Ovary (tissue), 9 donors: ENCODE measurements around the gene XXYLT1. TPM values are rescaled to one million over a fixed set of nuclear protein-coding genes. Genes with fewer than 3 reads are reported as not detected.

ENCODE experiments used
- DNase-seq, 5 donors: peaks; one replicate each; pipeline ENCODE4 v3.0.0-alpha.2; 2019 to 2020
- H3K27ac ChIP-seq, 2 donors: fragments of 200-600 bp; one replicate each; pipeline versions ENCODE4 v1.5.1 to v1.8.0; 2019 to 2022
- H3K27me3 ChIP-seq: fragments of 200-600 bp; one replicate; pipeline ENCODE4 v1.8.0; 2022
- H3K36me3 ChIP-seq: fragments of 200-600 bp; sonication (generic); one replicate; pipeline ENCODE4 v1.5.1; 2019
- H3K4me1 ChIP-seq: one replicate; pipeline ENCODE4 v1.8.1; 2013; ENCODE audit warnings: mild to moderate bottlenecking, moderate library complexity; ENCODE audit not compliant: insufficient read depth
- H3K4me3 ChIP-seq: fragments of 200-600 bp; sonication (generic); one replicate; pipeline ENCODE4 v1.5.1; 2017
- H3K9me3 ChIP-seq, 2 donors: fragments of 200-600 bp in 1 of 2; sonication (generic) in 1 of 2; one replicate each; pipeline versions ENCODE4 v1.5.1 to v1.8.1; 2013 to 2019; ENCODE audit warnings: mild to moderate bottlenecking in 1 of 2, moderate library complexity in 1 of 2
- EP300 ChIP-seq: sonication (generic); formaldehyde crosslinking; IDR thresholded peaks from one replicate; pipeline ENCODE4 v1.6.1; 2017; ENCODE audit warnings: antibody characterized with exemption
- POLR2A ChIP-seq: fragments of 450-650 bp; IDR thresholded peaks from one replicate; pipeline ENCODE4 v1.6.1; 2017; ENCODE audit warnings: antibody characterized with exemption, mild to moderate bottlenecking, moderate library complexity
- WGBS, 3 donors: extraction: QIAGEN DNeasy Blood & Tissue Kit in 1 of 3; methylation state at CpG; one replicate each; pipeline versions ENCODE4 v1.1.5 to v1.1.7; 2013 to 2017; 5-methylcytosine and 5-hydroxymethylcytosine counted together
- intact Hi-C, 4 donors: fragments of 100-400 bp; cut with DNase I; formaldehyde crosslinking; loops; one replicate each; pipeline versions ENCODE4 v1.11.0 to v1.15.1; 2022 to 2023
- polyA plus RNA-seq, 2 donors: library from polyadenylated mRNA; stranded (reverse); fragments of 200-250 nt in 1 of 2; fragments of 350-450 nt in 1 of 2; fragmentation: Illumina TruSeq in 1 of 2; extraction: RNeasy Lipid Tissue Mini Kit (QIAGEN cat#74804) in 1 of 2; gene quantifications; one replicate each; pipeline ENCODE4 v1.2.3, GENCODE V29; 2013 to 2014
- total RNA-seq, 7 donors: library from RNA; depleted of rRNA in 2 of 7; stranded (reverse); fragments of >200 nt in 2 of 7; fragmentation: NEBNext Ultra II Directional in 3 of 7; extraction: Animal tissue kit (Norgen Biotek cat#: 25700) in 3 of 7; gene quantifications; one replicate each; pipeline versions ENCODE4 v1.1.0 to v1.2.4, GENCODE V29; 2016 to 2023
- TF ChIP-seq, protein P1 (sequence below), 3 donors: fragments of 450-650 bp in 2 of 3; fragments of 200-600 bp in 1 of 3; IDR thresholded peaks; one replicate each; pipeline versions ENCODE4 v1.5.1 to v1.8.0; 2016 to 2022; ENCODE audit warnings: antibody characterized with exemption in 3 of 3, mild to moderate bottlenecking in 1 of 3
- donor health status: DM: no; HTN: no; CAD: no; lungs with moderate emphysema.
- donor health status: DM: no; HTN: no; CAD: no.
- donor health status: Bipolar disorder and iron deficiency.
- donor health status: DM: yes; HTN: yes; CAD: no.
- donor health status: DM: no; HTN: no; CAD: no.
- donor health status: DM: yes; HTN: yes; CAD: no.

Gene XXYLT1
- total and polyA plus RNA-seq, 9 donors: 5.6 to 13.6 (median 10.2) TPM

DNA sequence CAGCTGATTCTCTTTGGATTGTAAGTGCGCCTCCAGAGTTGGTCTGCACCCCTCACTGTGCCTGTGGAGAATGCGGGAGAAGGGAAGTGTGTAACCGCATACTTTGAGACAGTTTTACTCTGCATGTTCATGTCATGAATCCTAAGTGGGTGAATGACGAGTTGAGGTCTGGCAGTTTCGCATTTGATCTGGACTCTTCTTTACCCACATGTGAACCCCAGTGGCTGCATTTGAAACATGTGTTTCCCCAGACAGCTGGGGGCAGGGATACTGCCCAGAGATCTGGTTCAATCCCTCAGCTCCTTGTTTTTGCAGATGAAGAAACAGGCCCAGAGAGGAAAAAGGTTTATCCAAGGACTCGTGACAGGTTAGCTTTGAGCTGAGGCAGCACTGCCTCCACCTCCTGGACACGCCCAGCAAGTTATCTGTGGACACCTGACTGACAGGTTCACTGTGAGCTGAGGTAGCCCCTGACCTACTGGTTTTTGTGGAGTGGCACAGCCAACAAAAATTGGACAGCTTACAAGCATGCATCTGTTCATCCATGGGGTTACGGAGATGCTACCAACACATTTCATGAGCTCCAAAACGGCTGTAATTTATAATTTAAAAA is 207.3 kb downstream of the XXYLT1 start:
- 76 to 86% (median 77%) methylated on average over 9 of the region's 9 CpGs for WGBS, 3 donors
- peak in 1 of 5 donors; percentile 2 for DNase-seq
- H3K27ac ChIP-seq: no peak overlapping the region

DNA sequence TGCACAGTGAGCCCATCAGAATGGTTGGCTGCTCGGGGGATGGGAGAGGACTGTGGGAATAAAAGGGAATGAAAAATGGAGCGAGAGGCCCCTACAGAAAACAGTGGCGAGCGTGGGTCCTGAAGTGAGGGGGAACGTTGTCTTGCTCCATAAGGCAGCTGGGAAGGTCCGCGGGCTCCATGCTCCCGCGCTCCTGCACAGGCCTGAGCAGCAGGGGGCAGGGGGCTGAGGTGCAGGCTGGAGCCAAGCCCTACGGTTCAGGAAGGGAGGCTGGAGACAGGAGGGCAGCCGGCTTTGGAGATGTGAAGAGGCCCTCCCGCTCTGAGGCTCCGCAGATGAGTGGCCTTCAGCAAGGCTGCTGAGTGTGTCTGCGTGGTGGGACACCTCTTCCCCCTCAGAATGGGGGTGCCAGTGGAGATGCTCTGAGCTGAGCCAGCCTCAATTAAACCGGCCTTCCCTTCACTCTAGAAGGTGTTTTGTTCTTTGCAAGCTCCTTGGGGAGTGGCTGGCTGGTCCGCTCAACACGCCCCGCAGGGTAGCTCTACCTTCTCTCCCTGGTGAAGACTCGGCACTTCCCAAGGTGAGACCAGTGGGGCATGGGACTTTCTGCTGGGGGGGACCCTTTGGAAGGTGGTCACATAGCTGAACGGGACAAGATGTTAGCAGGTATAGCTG is 208.0 kb downstream of the XXYLT1 start:
- 74 to 77% (median 74%) methylated on average over 20 of the region's 20 CpGs for WGBS, 3 donors
- DNase-seq: peak in 1 of 5 donors; percentile 8
- Histone ChIP-seq H3K27me3 (no peaks in the 10 kb centered on the region), H3K27ac (no peak overlapping the region), H3K4me3 (no peak overlapping the region), H3K4me1 (no peaks in the 10 kb centered on the region), H3K36me3 (no peaks in the 10 kb centered on the region), H3K9me3 (no peaks in the 10 kb centered on the region)
- no peak for TF ChIP-seq EP300
- TF ChIP-seq, protein P1, sequence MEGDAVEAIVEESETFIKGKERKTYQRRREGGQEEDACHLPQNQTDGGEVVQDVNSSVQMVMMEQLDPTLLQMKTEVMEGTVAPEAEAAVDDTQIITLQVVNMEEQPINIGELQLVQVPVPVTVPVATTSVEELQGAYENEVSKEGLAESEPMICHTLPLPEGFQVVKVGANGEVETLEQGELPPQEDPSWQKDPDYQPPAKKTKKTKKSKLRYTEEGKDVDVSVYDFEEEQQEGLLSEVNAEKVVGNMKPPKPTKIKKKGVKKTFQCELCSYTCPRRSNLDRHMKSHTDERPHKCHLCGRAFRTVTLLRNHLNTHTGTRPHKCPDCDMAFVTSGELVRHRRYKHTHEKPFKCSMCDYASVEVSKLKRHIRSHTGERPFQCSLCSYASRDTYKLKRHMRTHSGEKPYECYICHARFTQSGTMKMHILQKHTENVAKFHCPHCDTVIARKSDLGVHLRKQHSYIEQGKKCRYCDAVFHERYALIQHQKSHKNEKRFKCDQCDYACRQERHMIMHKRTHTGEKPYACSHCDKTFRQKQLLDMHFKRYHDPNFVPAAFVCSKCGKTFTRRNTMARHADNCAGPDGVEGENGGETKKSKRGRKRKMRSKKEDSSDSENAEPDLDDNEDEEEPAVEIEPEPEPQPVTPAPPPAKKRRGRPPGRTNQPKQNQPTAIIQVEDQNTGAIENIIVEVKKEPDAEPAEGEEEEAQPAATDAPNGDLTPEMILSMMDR (IDR thresholded peaks at IDR 0.05): no peak
- no peak for TF ChIP-seq POLR2A
- intact Hi-C loops: no loop called here

More for the DNA sequence above, 207.3 kb downstream of the XXYLT1 start:
- H3K9me3 ChIP-seq: no peaks in the 10 kb centered on the region
- H3K27me3 ChIP-seq: no peaks in the 10 kb centered on the region
- intact Hi-C loops: no loop called here
- H3K4me3 ChIP-seq: no peak overlapping the region
- TF ChIP-seq POLR2A: no peak
- TF ChIP-seq, protein P1 (IDR thresholded peaks at IDR 0.05): no peak
- no peak for TF ChIP-seq EP300
- H3K36me3 ChIP-seq: no peaks in the 10 kb centered on the region
- H3K4me1 ChIP-seq: no peaks in the 10 kb centered on the region

DNA sequence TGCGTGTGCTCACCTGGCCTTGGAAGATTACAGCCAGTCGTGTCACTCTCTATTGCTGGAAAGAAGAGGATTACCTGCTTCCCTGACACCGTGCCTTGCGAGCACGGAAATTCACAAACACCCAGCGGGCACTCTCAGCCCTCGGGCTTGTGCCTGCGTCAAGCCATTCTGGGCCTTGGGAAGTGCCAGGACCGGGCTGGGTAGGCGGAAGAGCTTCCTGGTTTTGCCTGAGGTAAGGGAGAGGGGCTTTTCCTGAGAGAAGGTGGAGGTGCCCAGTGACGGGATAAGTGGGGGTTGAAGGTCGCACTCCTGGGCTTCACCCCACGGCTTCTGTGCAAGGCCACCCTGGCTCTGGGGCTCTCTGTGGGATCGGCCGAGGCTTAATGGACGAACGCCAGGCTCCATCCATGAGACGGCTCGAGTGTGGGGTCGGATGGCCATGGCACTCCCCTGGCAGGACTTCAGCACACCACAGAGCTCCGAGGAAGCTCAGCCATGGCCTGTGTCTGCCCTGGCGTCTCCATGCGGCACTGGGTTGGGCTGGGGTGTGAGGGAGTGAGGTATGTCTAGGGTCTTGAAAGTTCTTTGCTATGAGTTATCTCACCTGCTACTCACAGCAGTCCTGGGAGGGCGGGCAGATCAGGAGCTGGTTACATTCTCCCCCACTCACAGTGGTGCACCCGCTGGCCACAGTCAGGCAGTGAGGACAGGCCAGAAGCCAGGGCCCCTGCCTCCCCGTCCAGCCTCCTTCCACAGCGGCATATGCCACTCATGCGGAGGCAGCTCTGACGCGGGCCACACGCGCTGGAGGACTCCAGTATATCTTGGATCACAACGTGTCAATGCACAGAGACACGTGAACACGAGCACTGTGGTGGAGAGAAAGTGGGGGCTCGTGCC is 209.0 kb downstream of the XXYLT1 start:
- H3K4me3 ChIP-seq: no peak overlapping the region
- H3K27ac ChIP-seq: no peak overlapping the region
- peak in 1 of 5 donors; percentile 28 for DNase-seq
- H3K36me3 ChIP-seq: no peaks in the 10 kb centered on the region
- no peaks in the 10 kb centered on the region for H3K9me3 ChIP-seq
- TF ChIP-seq POLR2A (no peak), EP300 (no peak)
- TF ChIP-seq, protein P1 (IDR thresholded peaks at IDR 0.05): no peak
- WGBS, 3 donors: 72 to 79% (median 76%) methylated on average over 36 of the region's 36 CpGs
- intact Hi-C loops: no loop called here
- H3K4me1 ChIP-seq: no peaks in the 10 kb centered on the region
- no peaks in the 10 kb centered on the region for H3K27me3 ChIP-seq

DNA sequence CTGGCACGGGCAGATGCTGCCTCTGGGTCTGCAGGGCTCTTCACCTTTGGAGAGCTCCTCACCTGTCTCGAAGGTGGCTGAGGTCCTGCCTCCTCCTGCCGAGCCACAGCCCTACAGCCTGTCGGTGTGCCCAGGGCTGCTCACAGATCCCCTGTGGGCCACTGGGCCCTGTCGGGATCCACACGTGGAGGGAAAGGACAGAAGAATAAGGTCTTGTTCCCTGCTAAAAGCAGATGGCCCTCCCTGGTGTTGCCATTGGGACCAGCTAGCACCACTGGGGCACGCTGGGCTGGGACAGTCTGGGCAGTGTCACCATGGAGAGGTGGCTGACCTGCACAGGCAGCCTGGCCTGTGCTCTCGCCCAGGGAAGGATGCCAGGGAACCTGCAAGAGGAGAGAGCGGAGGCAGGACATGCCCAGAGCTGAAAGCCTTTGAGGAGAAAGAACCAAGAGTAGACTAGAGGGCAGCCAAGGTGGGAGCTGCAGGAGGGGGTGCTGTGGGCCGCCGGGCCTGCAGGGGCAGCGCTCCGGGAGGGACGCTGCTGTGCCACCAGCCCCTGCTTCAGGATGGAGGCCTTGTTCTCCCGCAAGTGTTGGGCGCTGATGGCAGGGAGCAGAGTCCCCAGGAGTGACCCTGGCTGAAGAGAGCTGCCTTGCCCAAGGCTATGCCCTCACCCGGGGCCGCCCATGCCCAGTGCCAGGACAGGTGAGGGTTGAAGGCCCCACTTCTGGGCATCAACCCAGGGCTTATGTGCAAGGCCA is 210.2 kb downstream of the XXYLT1 start:
- H3K4me1 ChIP-seq: no peaks in the 10 kb centered on the region
- 89 to 90% (median 89%) methylated on average over 18 of the region's 18 CpGs for WGBS, 3 donors

More for the DNA sequence above, 210.2 kb downstream of the XXYLT1 start:
- no peaks in the 10 kb centered on the region for H3K36me3 ChIP-seq
- TF ChIP-seq EP300 (no peak), POLR2A (no peak)
- TF ChIP-seq, protein P1 (IDR thresholded peaks at IDR 0.05): no peak
- DNase-seq: peak in 1 of 5 donors; percentile 17
- H3K4me3 ChIP-seq: no peak overlapping the region
- intact Hi-C loops: no loop called here
- H3K27me3 ChIP-seq: no peaks in the 10 kb centered on the region
- H3K9me3 ChIP-seq: no peaks in the 10 kb centered on the region
- no peak overlapping the region for H3K27ac ChIP-seq
